Psoas muscle (tissue), 8 donors: Measurements from ENCODE around the gene CCNF. TPM values are rescaled to one million over a fixed set of nuclear protein-coding genes. Genes with fewer than 3 reads are reported as not detected.
A peak's percentile ranks its signal among the peaks of the same experiment; 100 is the strongest.

Experiments
- ATAC-seq, 4 donors: fragments of 200-7000 bp; cut with Tn5 transposase; one replicate each; pipeline ENCODE4 v1.9.1; 2020; ENCODE audit warnings: moderate library complexity in 3 of 4, mild to moderate bottlenecking in 2 of 4
- DNase-seq, 2 donors: peaks; one replicate each; pipeline ENCODE4 v3.0.0-alpha.2; 2020
- H3K27ac ChIP-seq: fragments of 200-600 bp; one replicate; pipeline ENCODE4 v1.8.0; 2022
- H3K27me3 ChIP-seq, 3 donors: fragments of 200-600 bp in 1 of 3; one replicate each; pipeline versions ENCODE4 v1.6.1 to v1.8.0; 2013 to 2022; ENCODE audit warnings: low read length in 2 of 3, mild to moderate bottlenecking in 2 of 3, moderate library complexity in 1 of 3; ENCODE audit not compliant: insufficient read depth in 3 of 3
- H3K36me3 ChIP-seq, 2 donors: fragments of 200-600 bp in 1 of 2; one replicate each; pipeline versions ENCODE4 v1.6.1 to v1.8.0; 2013 to 2022; ENCODE audit warnings: low read depth in 1 of 2, mild to moderate bottlenecking in 1 of 2, moderate library complexity in 1 of 2; ENCODE audit not compliant: insufficient read depth in 1 of 2
- H3K4me1 ChIP-seq: fragments of 200-600 bp; one replicate; pipeline ENCODE4 v1.8.0; 2022
- H3K4me3 ChIP-seq: fragments of 200-600 bp; one replicate; pipeline ENCODE4 v1.8.0; 2022; ENCODE audit warnings: mild to moderate bottlenecking
- H3K9me3 ChIP-seq: fragments of 200-600 bp; one replicate; pipeline ENCODE4 v1.8.0; 2022
- CTCF ChIP-seq: fragments of 200-600 bp; IDR thresholded peaks from one replicate; pipeline ENCODE4 v1.8.0; 2022; ENCODE audit warnings: antibody characterized with exemption
- WGBS, 3 donors: extraction: QIAGEN DNeasy Blood & Tissue Kit; methylation state at CpG; one replicate each; pipeline versions ENCODE4 v1.1.6 to v1.1.7; 2013; 5-methylcytosine and 5-hydroxymethylcytosine counted together
- intact Hi-C, 2 donors: fragments of 100-400 bp; cut with DNase I; formaldehyde crosslinking; loops; one replicate each; pipeline versions ENCODE4 v1.11.0 to v1.14.2; 2022
- polyA plus RNA-seq, 3 donors: library from polyadenylated mRNA; stranded (reverse); fragments of 200-250 nt; gene quantifications; one replicate each; pipeline ENCODE4 v1.2.3, GENCODE V29; 2013
- total RNA-seq, 4 donors: library from RNA; stranded (reverse); fragmentation: NEBNext Ultra II Directional in 2 of 4; extraction: Animal tissue kit (Norgen Biotek cat#: 25700) in 2 of 4; gene quantifications; one replicate each; pipeline versions ENCODE4 v1.2.1 to v1.2.4, GENCODE V29; 2021 to 2023
- donor health status: healthy with polysubstance abuse.
- donor health status: DM: no; HTN: no; CAD: no; lungs with moderate emphysema.
- donor health status: Bipolar disorder and iron deficiency.
- donor health status: healthy.
- donor health status: DM: yes; HTN: yes; CAD: no.
- donor health status: DM: no; HTN: no; CAD: no.
- donor health status: DM: no; HTN: no; CAD: no.
- donor health status: DM: yes; HTN: yes; CAD: no.

Gene CCNF
- total and polyA plus RNA-seq, 7 donors = 1.1 to 2.3 (median 1.7) TPM

- intact Hi-C loops = no loop called here
- peaks cover 0 to 13% of the 10 kb centered on the region in 2 donors for H3K36me3 ChIP-seq
- peaks cover 36% of the 10 kb centered on the region for H3K4me1 ChIP-seq
- H3K9me3 ChIP-seq = no peaks in the 10 kb centered on the region
- H3K4me3 ChIP-seq = peak overlapping the region; percentile 18
- DNase-seq = no peak
- no peaks in the 10 kb centered on the region for H3K27me3 ChIP-seq
- peak overlapping the region; percentile 60 for H3K27ac ChIP-seq
- no peak for TF ChIP-seq CTCF
- 57 to 75% (median 58%) methylated on average over 23 to 26 of the region's 26 CpGs for WGBS, 3 donors
- ATAC-seq = peak in 3 of 4 donors; percentile 4 to 18 (median 9)
Observed at GRCh38 chr16:2497695-2498484, 68.6 kb downstream of the CCNF start.

- peaks cover 0 to 13% of the 10 kb centered on the region in 2 donors for H3K36me3 ChIP-seq
- no peak for TF ChIP-seq CTCF
- peak overlapping the region; percentile 30 for H3K27ac ChIP-seq
- H3K27me3 ChIP-seq = no peaks in the 10 kb centered on the region
- H3K4me3 ChIP-seq = no peak overlapping the region
- DNase-seq (no peak), ATAC-seq (peak; percentile 10 to 46 (median 30))
- H3K9me3 ChIP-seq = no peaks in the 10 kb centered on the region
- peaks cover 36% of the 10 kb centered on the region for H3K4me1 ChIP-seq
- intact Hi-C loops = no loop called here
- WGBS, 3 donors = 52 to 65% (median 59%) methylated on average over 13 to 15 of the region's 15 CpGs
Observed at GRCh38 chr16:2498531-2499253, 69.4 kb downstream of the CCNF start.

- Histone ChIP-seq H3K36me3 (peaks cover 0 to 13% of the 10 kb centered on the region in 2 donors), H3K27me3 (no peaks in the 10 kb centered on the region), H3K4me1 (peaks cover 36% of the 10 kb centered on the region), H3K27ac (peak overlapping the region; percentile 30), H3K9me3 (no peaks in the 10 kb centered on the region), H3K4me3 (no peak overlapping the region)
- no peak for DNase-seq
- TF ChIP-seq CTCF = no peak
- intact Hi-C loops = no loop called here
- no peak for ATAC-seq
- 85 to 94% (median 93%) methylated on average over 6 of the region's 6 CpGs for WGBS, 3 donors
Observed at GRCh38 chr16:2499454-2499853, 70.2 kb downstream of the CCNF start.

GRCh38 chr16:2499890-2500429 is 70.7 kb downstream of the CCNF start:
- no peak for DNase-seq
- intact Hi-C loops = loop anchor here (1.0 to 5.0 kb wide), 4 partner anchors 73 to 308 kb away; partner anchors contain the start of genes ABCA3 (in 2 of the 2) and CCNF (in 1 of the 2)

More at GRCh38 chr16:2499890-2500429, 70.7 kb downstream of the CCNF start:
- H3K27me3 ChIP-seq = no peaks in the 10 kb centered on the region
- H3K9me3 ChIP-seq = no peaks in the 10 kb centered on the region
- H3K27ac ChIP-seq = no peak overlapping the region
- 92 to 96% (median 92%) methylated on average over 25 to 29 of the region's 29 CpGs for WGBS, 3 donors
- no peak for ATAC-seq
- peaks cover 36% of the 10 kb centered on the region for H3K4me1 ChIP-seq
- no peak overlapping the region for H3K4me3 ChIP-seq
- TF ChIP-seq CTCF = no peak
- peaks cover 0 to 13% of the 10 kb centered on the region in 2 donors for H3K36me3 ChIP-seq
